ENCODE data around the gene BPHL.
"Not testable (repeated sequence)": the region's sequence is repeated elsewhere in the genome, so short reads cannot be mapped to it uniquely, and the experiment has no call there.

The BPHL gene

GRCh38 chr6:3133515-3133914 lies 15.0 kb downstream of the BPHL start:
- H3K4me3 ChIP-seq (replicated peaks; ENCODE audit: low read depth, low read length) = no peak overlapping the region
- DNase-seq (ENCODE audit: low read depth) = no peak
- TF ChIP-seq, protein P1, sequence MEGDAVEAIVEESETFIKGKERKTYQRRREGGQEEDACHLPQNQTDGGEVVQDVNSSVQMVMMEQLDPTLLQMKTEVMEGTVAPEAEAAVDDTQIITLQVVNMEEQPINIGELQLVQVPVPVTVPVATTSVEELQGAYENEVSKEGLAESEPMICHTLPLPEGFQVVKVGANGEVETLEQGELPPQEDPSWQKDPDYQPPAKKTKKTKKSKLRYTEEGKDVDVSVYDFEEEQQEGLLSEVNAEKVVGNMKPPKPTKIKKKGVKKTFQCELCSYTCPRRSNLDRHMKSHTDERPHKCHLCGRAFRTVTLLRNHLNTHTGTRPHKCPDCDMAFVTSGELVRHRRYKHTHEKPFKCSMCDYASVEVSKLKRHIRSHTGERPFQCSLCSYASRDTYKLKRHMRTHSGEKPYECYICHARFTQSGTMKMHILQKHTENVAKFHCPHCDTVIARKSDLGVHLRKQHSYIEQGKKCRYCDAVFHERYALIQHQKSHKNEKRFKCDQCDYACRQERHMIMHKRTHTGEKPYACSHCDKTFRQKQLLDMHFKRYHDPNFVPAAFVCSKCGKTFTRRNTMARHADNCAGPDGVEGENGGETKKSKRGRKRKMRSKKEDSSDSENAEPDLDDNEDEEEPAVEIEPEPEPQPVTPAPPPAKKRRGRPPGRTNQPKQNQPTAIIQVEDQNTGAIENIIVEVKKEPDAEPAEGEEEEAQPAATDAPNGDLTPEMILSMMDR (IDR thresholded peaks at IDR 0.05; ENCODE audit: low read length, missing control alignments) = no peak

DNA sequence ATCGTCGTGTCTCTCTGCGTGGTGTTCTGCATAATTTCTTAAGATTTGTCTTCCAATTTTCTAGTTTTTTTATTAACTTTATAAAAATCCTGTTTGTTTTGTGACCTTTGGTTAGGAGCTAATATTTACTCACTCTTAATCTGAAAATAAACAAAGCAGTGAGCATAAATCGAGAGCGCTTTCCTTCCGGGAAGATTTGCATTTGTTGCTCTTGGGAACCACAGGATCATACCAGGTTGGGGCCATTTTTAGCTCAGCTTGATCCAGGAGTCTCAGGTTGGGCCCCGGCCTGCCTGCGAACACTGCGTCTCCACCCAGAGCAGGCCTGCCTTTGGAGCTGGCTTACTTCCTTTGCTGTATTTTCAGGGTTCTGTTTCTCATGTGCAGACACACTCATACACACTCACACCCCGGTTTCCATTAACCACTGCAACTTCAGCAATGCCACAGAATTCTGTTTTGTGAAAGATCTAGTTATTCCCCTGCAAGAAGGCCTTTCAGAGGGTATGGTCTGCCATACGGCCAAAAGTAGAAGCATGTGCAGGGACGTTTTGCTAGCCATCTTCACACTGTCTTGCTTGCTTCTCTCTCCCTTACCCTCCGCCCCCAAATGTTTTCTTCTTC lies 17.3 kb downstream of the BPHL start:
- no peak overlapping the region for H3K4me3 ChIP-seq (replicated peaks; ENCODE audit: low read depth, low read length)
- TF ChIP-seq, protein P1 (IDR thresholded peaks at IDR 0.05; ENCODE audit: low read length, missing control alignments) = no peak
- DNase-seq (ENCODE audit: low read depth) = no peak

GRCh38 chr6:3136292-3137011 lies 17.9 kb downstream of the BPHL start:
- DNase-seq (ENCODE audit: low read depth) = no peak
- TF ChIP-seq, protein P1 (IDR thresholded peaks at IDR 0.05; ENCODE audit: low read length, missing control alignments) = no peak
- no peak overlapping the region for H3K4me3 ChIP-seq (replicated peaks; ENCODE audit: low read depth, low read length)

GRCh38 chr6:3137057-3137777 lies 18.7 kb downstream of the BPHL start:
- DNase-seq (ENCODE audit: low read depth) = no peak
- H3K4me3 ChIP-seq (replicated peaks; ENCODE audit: low read depth, low read length) = no peak overlapping the region
- TF ChIP-seq, protein P1 (IDR thresholded peaks at IDR 0.05; ENCODE audit: low read length, missing control alignments) = no peak

DNA sequence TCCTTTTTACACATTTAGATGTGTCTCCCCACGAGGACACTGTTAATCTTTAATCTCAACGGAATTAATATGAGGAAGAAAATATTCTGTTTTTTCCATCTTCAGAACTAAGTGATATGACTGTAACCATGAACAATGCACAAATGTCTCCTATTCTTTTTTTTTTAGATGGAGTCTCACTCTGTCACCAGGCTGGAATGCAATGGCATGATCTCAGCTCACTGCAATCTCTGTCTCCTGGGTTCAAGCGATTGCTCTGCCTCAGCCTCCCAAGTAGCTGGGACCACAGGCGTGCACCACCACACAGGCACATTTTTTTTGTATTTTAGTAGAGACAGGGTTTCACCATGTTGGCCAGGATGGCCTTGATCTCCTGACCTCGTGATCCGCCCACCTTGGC lies 19.4 kb downstream of the BPHL start:
- H3K4me3 ChIP-seq (replicated peaks; ENCODE audit: low read depth, low read length); DNase-seq (ENCODE audit: low read depth): not testable (repeated sequence)

DNA sequence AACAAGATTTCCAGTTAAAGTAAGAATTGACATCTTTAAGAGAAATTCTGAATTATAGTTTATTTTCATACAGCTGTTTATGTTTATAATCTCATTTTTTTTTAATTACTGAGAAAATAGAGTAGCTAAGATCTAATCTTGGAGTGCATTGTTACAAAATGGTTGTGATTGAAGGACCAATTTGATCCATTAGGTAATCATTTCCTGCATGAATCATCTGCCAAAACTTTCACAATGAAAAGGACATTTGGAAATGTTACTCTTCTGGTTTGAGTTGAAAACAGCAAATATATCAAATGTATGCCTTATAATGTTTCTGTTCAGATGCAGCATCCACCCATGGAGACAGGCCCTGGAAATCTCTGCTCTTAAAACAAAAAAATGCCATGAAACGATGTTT lies 19.8 kb downstream of the BPHL start:
- H3K4me3 ChIP-seq (replicated peaks; ENCODE audit: low read depth, low read length) = no peak overlapping the region
- TF ChIP-seq, protein P1 (IDR thresholded peaks at IDR 0.05; ENCODE audit: low read length, missing control alignments) = no peak
- peak; percentile 76 for DNase-seq (ENCODE audit: low read depth)

GRCh38 chr6:3139090-3139903 lies 20.8 kb downstream of the BPHL start:
- no peak overlapping the region for H3K4me3 ChIP-seq (replicated peaks; ENCODE audit: low read depth, low read length)
- TF ChIP-seq, protein P1 (IDR thresholded peaks at IDR 0.05; ENCODE audit: low read length, missing control alignments) = no peak
- peak; percentile 44 for DNase-seq (ENCODE audit: low read depth)

All from fibroblast of pulmonary artery (primary cell).